Keratinocyte (primary cell): ENCODE measurements around the gene SND1.

Experiments
- CTCF ChIP-seq, 3 experiments: IDR thresholded peaks in 1 of 3; conservative IDR thresholded peaks in 1 of 3; optimal IDR thresholded peaks in 1 of 3; 2 replicates in 2 of 3; 3 replicates in 1 of 3; pipeline versions ENCODE3 to v1.5.1; 2011; ENCODE audit warnings: low read length in 3 of 3, mild to moderate bottlenecking in 3 of 3, moderate library complexity in 2 of 3, control low read depth in 1 of 3, inconsistent platforms in 1 of 3; ENCODE audit not compliant: insufficient read depth in 2 of 3; ENCODE audit errors: extremely low read depth in 1 of 3
- EZH2 ChIP-seq: IDR thresholded peaks from one replicate; pipeline ENCODE4 v1.6.1; 2012; ENCODE audit warnings: inconsistent platforms, mild to moderate bottlenecking, low read length, moderate library complexity

- TF ChIP-seq CTCF (optimal IDR thresholded peaks at IDR 0.05 in 1 of 3, IDR thresholded peaks at IDR 0.05 in 1 of 3, conservative IDR thresholded peaks at IDR 0.05 in 1 of 3; ENCODE audit: extremely low read depth in 1 of 3, insufficient read depth in 2 of 3, low read length in 3 of 3) (no peak), EZH2 (no peak)
Observed at GRCh38 chr7:127807829-127808228, 155.8 kb downstream of the SND1 start.
